Gastroesophageal sphincter (tissue), 3 donors: Measurements from ENCODE around the gene CDCA5.

Source experiments
- POLR2A ChIP-seq, 2 donors: fragments of 450-650 bp; IDR thresholded peaks; one replicate each; pipeline ENCODE4 v1.6.1; 2017; ENCODE audit warnings: antibody characterized with exemption in 2 of 2, mild to moderate bottlenecking in 2 of 2, moderate library complexity in 1 of 2
- POLR2AphosphoS5 ChIP-seq: sonication (generic); formaldehyde crosslinking; IDR thresholded peaks from one replicate; pipeline ENCODE4 v1.6.1; 2017; ENCODE audit warnings: antibody characterized with exemption
- TF ChIP-seq, protein P1 (sequence below), 4 experiments: fragments of 200-600 bp in 2 of 4; fragments of 450-650 bp in 2 of 4; sonication (generic) in 1 of 4; IDR thresholded peaks; one replicate each; pipeline ENCODE4 v1.5.1; 2017 to 2019; ENCODE audit warnings: antibody characterized with exemption in 4 of 4, mild to moderate bottlenecking in 2 of 4, moderate library complexity in 2 of 4

GRCh38 chr11:65066315-65066714 lies 17.5 kb downstream of the CDCA5 start:
- TF ChIP-seq, protein P1, sequence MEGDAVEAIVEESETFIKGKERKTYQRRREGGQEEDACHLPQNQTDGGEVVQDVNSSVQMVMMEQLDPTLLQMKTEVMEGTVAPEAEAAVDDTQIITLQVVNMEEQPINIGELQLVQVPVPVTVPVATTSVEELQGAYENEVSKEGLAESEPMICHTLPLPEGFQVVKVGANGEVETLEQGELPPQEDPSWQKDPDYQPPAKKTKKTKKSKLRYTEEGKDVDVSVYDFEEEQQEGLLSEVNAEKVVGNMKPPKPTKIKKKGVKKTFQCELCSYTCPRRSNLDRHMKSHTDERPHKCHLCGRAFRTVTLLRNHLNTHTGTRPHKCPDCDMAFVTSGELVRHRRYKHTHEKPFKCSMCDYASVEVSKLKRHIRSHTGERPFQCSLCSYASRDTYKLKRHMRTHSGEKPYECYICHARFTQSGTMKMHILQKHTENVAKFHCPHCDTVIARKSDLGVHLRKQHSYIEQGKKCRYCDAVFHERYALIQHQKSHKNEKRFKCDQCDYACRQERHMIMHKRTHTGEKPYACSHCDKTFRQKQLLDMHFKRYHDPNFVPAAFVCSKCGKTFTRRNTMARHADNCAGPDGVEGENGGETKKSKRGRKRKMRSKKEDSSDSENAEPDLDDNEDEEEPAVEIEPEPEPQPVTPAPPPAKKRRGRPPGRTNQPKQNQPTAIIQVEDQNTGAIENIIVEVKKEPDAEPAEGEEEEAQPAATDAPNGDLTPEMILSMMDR (IDR thresholded peaks at IDR 0.05): no peak
- TF ChIP-seq POLR2A (IDR thresholded peaks at IDR 0.05) (no peak), POLR2AphosphoS5 (no peak)
